ENCODE data around the gene LRRFIP2.

The LRRFIP2 gene

DNA sequence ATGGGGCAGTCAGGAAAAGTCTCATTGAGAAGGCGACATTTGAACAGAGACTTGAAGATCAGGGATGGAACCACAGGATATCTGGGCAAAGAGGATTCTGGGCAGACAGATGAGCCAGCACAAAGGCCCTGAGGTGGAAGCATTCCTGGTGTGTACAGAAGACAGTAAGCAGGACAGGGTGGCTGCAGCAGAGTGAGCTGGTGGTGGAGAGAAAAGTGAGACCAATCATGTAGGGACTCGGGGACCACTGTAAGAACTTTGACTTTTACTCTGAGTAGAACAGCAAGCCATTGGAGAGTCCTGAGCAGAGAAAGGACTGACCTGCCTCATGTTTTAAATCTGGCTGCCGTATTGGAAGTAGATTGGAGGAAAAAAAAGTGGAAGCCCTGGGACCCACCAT lies 29.9 kb upstream of the LRRFIP2 start:
- TF ChIP-seq, protein P1, sequence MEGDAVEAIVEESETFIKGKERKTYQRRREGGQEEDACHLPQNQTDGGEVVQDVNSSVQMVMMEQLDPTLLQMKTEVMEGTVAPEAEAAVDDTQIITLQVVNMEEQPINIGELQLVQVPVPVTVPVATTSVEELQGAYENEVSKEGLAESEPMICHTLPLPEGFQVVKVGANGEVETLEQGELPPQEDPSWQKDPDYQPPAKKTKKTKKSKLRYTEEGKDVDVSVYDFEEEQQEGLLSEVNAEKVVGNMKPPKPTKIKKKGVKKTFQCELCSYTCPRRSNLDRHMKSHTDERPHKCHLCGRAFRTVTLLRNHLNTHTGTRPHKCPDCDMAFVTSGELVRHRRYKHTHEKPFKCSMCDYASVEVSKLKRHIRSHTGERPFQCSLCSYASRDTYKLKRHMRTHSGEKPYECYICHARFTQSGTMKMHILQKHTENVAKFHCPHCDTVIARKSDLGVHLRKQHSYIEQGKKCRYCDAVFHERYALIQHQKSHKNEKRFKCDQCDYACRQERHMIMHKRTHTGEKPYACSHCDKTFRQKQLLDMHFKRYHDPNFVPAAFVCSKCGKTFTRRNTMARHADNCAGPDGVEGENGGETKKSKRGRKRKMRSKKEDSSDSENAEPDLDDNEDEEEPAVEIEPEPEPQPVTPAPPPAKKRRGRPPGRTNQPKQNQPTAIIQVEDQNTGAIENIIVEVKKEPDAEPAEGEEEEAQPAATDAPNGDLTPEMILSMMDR (conservative IDR thresholded peaks at IDR 0.05; ENCODE audit: low read depth), result no peak
- no peak overlapping the region for H3K27ac ChIP-seq
- DNase-seq (ENCODE audit: low spot score), result no peak
- ChIA-PET CTCF (no interaction called here), POLR2A (ENCODE audit: low non-redundant PET) (no interaction called here)

DNA sequence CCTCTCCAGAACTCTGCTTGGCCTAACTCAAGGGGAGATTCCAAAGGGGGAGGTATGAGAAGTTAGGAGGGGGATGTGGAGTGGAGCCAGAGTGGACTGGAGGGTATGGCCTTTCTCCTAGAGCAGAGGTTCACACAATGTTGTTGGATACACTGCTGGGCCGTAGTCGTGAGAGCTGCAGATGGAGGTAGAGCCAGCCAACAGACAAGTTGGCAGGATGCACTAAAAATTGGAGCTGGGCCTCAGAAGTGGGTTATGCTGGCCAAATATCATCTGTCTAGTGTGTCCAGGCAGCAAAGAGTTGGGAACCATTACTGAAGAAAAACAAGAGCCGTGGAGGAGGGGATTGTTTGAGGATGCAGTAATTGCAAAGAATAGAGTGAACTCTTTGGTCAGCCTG lies 27.7 kb upstream of the LRRFIP2 start:
- H3K27ac ChIP-seq, result no peak overlapping the region
- TF ChIP-seq, protein P1 (conservative IDR thresholded peaks at IDR 0.05; ENCODE audit: low read depth), result no peak
- no peak for DNase-seq (ENCODE audit: low spot score)
- ChIA-PET POLR2A (ENCODE audit: low non-redundant PET) (no interaction called here), CTCF (interaction anchor here (0.6 kb wide), 1 partner anchor 553 kb away, joined by 3 read pairs; no protein-coding TSS in a partner anchor)

- TF ChIP-seq, protein P1 (conservative IDR thresholded peaks at IDR 0.05; ENCODE audit: low read depth), result no peak
- CTCF ChIA-PET, result no interaction called here
- POLR2A ChIA-PET (ENCODE audit: low non-redundant PET), result no interaction called here
- no peak overlapping the region for H3K27ac ChIP-seq
- DNase-seq (ENCODE audit: low spot score), result no peak
These were observed 25.8 kb upstream of the LRRFIP2 start for GRCh38 chr3:37200141-37200540.

GRCh38 chr3:37198996-37199395 lies 24.6 kb upstream of the LRRFIP2 start:
- CTCF ChIA-PET, result no interaction called here
- no peak overlapping the region for H3K27ac ChIP-seq
- POLR2A ChIA-PET (ENCODE audit: low non-redundant PET), result no interaction called here
- TF ChIP-seq, protein P1 (conservative IDR thresholded peaks at IDR 0.05; ENCODE audit: low read depth), result no peak
- no peak for DNase-seq (ENCODE audit: low spot score)

DNA sequence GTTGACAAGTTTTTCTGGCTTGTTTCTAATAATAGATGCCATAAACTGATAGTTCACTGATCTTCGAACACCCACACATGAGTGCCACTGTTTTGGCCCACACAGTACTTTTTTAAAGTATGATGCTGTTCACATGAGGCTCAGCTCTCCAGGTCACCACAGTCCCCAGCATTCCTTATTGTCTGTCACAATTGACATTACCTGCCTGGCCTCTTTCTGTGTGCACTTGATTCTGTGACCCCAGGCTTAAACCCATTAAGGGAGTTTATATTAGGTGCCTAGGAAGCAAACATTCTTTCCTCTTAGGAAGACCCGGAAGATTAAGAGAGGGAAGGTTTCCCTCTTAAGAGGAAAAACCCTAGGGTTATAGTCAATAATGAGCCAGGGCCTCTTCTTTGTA lies 24.2 kb upstream of the LRRFIP2 start:
- no peak overlapping the region for H3K27ac ChIP-seq
- POLR2A ChIA-PET (ENCODE audit: low non-redundant PET), result no interaction called here
- no peak for DNase-seq (ENCODE audit: low spot score)
- TF ChIP-seq, protein P1 (conservative IDR thresholded peaks at IDR 0.05; ENCODE audit: low read depth), result no peak
- CTCF ChIA-PET, result no interaction called here

GRCh38 chr3:37197810-37198371 lies 23.5 kb upstream of the LRRFIP2 start:
- H3K27ac ChIP-seq, result no peak overlapping the region
- CTCF ChIA-PET, result interaction anchor here (0.6 kb wide), 1 partner anchor 1171 kb away, joined by 5 read pairs; no protein-coding TSS in a partner anchor
- DNase-seq (ENCODE audit: low spot score), result peak; percentile 50
- TF ChIP-seq, protein P1 (conservative IDR thresholded peaks at IDR 0.05; ENCODE audit: low read depth), result no peak
- POLR2A ChIA-PET (ENCODE audit: low non-redundant PET), result no interaction called here

All from RWPE1 (cell line).